ENCODE measurements around the gene TMEM240. TPM values are rescaled to one million over a fixed set of nuclear protein-coding genes. Genes with fewer than 3 reads are reported as not detected.
A peak's percentile ranks its signal among the peaks of the same experiment; 100 is the strongest.
"Not testable (repeated sequence)": the region's sequence is repeated elsewhere in the genome, so short reads cannot be mapped to it uniquely, and the experiment has no call there.

The TMEM240 gene
- total RNA-seq, 1 donor from 2014 or later, result 7.5 TPM

DNA sequence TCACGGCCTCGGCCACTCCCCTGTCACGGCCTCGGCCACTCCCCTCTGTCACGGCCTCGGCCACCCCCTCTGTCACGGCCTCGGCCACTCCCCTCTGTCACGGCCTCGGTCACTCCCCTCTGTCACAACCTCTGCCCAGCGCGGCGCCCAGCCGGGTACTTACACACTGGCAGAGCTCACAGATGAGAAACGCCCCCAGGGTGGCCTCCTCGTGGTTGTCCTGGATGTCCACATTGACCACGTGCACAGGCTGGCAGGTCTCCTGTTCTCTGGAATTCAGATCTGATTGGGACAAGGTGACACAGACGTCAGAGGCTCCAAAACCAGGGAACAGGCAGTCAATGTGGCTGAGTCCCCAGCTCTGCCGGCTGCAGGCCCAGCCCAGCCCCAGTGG lies 3.3 kb upstream of the TMEM240 start:
- DNase-seq (peak; percentile 90), ATAC-seq (ENCODE audit: poor library complexity) (peak; percentile 72)
- intact Hi-C loops (cut with DNase I), result no loop called here

DNA sequence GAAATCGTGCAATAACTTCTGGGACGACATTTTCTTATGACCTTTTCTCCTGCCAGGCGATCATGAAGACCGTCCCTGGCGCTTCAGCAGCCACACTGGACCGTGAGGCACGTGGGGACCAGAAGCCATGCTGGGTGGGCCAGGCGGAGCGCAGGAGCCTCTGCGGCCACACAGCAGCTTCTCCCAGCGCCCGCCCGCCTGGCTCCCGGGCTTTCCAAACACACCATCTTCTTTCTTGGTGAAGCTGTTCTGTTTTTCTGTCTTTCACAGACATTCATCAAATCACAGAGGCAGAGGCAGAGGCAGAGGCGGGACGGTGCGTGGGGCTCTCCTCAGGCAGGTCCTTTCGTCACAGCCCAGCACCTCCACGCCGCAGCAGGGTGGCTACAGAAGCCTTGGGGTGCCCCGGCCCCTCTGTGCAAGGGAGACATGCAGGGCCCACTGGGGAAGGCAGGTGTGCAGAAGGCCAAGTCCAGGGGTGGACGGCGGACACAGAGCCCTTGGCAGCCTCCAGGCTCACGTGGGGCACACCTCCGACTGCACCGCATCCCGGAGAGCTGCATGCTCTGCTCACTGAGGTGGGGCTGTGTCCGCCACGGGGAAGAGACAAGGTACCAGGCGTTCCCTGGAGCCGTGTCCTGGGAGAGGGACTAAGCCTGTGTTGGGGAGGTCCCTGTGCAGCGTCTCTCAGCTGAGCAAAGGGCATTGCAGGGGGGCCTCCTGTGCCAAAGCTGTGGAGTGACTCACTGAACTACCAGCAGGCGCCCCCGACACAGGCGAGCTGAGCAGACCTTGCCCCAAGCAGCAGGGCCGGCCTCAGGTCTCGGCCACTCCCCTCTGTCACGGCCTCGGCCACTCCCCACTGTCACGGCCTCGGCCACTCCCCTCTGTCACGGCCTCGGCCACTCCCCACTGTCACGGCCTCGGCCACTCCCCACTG lies 2.6 kb upstream of the TMEM240 start:
- ATAC-seq (ENCODE audit: poor library complexity) (peak; percentile 18), DNase-seq (peak; percentile 47)
- intact Hi-C loops (cut with DNase I), result no loop called here

DNA sequence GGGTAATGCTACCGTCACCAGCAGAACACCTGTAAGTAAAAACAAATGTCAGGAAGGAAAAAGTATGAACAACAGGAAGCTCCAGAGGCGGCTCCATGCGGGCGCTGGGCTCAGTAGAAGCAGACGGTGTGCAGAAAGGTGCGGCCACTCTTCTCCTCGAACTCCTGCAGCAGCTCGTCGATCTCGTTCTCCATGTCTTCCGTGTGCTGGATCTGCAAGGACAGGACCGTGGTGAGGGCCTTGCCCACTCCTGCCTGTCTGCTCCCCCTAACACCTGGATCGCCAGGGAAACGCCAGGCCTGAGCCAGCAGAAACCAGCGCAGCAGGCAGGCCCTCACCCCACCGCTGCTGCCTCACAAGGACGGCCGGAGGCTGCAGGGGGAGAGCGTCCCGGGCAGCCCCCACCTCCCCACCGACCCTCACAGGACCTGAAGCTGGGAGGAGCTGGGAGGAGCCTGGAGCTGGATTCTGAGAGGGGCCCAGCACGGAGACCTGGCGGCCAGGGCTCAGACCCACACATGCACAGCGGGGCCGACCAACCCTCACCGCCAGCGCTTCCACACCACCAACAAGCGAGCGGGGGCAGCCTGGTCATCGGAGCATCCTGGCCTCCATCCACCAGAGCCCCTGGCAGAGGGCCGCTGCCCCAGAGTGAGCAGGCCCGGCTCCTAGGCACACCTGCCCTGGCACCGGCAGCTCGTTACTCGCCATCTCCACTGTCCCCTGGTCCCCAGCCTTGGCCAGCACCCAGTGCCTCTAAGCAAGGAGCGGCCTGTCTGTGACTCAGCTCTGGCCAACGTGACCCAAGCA lies 1.7 kb upstream of the TMEM240 start:
- ATAC-seq (ENCODE audit: poor library complexity) (no peak), DNase-seq (peak; percentile 36)
- intact Hi-C loops (cut with DNase I), result no loop called here

DNA sequence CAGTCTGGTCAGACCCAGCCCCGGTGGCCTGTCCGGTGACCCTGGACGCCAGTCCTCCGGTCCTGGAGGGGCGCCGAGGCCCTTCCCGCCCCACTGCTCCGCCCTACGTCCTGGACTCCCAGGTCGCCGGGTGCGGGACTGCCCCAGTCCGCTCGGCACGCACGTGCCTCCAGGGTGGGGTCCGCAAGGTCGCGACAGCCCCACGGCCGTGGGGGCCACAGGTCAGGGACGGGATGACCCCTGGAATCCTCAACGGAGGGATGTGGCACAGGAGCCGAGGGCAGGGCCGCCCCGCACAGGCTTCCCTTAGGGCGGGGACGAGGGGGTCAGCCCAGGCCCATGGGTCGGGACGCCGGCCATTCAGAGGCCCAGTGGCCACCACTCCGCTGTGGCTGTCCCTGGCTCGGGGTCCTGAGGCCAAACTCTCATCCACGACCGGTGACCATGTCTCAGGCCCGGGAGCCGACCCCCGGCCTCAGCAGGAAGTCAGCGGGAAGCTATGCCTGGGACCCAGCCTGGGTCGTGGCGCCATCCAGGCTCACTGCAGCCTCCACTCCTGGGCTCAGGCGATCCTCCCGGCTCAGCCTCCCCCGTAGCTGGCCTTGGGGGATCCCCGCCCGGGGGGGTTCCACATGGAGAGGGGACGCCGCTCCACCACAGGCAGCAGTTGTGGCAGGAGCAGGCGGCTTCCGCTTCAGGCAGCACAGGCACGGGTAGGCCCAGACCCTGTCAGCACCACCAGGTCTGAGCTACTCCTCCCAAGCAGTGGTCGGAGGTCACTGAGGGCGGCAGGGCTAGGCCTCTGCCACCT lies 599 bp upstream of the TMEM240 start:
- ATAC-seq (ENCODE audit: poor library complexity), result peak; percentile 1
- intact Hi-C loops (cut with DNase I), result no loop called here
- DNase-seq, result no peak

DNA sequence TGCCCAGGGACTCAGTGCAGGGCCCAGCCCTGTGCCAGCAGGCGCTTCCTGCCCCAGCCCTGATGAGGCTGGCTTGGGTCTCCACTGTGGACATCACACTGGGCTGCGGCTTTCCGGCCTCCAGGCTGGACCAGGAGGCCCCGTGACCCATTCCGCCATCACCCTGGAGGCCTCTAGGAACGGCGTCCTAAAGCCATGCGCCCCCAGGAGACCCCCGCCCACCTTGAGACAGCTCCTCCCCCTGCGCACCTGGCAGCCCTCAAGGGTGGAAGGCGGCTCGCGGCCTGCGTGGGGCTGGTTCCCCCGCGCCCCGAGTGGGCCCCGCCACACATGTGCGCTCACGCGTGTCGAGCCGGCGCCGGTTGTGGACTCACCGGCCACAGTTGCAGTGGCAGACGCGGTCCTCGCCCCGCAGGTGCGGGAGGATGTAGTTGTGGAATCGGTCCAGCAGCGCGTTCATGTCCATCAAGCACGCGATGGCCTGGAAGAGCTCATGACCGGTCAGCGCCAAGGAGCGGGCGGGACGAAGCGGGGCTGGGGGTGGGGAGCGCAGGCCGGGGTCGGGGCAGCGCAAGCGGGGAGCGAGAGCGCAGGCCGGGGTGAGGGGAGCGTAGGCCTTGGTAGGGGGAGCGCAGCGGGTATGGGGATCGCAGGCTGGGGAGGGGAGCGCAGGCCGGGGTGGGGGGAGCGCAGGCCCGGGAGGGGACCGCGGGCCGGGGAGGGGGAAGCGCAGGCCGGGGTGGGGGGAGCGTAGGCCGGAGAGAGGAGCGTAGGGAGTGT lies 924 bp downstream of the TMEM240 start:
- DNase-seq (peak; percentile 63), ATAC-seq (ENCODE audit: poor library complexity) (no peak)
- intact Hi-C loops (cut with DNase I), result no loop called here

DNA sequence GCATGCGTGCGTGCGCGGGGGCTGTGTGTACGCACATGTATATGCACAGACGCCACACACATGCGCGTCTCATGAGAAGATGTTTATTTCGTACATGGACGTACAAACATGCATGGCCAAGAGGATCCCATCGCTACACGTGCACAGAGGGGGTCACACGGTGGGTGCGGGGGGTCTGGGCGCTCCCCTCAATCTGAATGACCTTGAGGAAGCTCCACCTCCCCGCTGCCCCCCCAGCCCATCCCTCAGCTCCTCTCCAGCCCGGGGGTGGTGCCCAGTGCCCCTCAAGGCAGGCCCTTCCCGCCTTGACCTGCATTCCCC lies 1.5 kb downstream of the TMEM240 start:
- no peak for DNase-seq
- no peak for ATAC-seq (ENCODE audit: poor library complexity)
- intact Hi-C loops (cut with DNase I), result no loop called here

DNA sequence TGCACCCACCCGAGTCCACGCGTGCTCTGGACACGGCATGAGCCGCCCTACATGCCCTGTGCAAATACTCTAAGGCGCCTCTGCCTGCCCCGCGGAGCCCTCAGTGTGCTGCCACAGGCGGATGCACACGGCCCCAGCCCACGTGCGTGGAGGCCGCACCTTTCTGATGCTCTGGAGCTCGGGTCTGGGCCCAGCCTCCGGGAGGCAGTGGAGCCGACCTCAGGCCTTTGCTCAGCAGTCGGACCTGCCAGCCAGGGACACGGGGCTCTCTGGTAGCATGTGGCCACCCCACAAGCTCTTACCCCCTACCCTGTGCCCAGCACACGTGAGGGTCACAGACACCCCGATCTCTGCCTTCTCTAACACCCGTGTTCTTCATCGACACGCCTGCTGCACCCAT lies 2.1 kb downstream of the TMEM240 start:
- ATAC-seq (ENCODE audit: poor library complexity) (no peak), DNase-seq (no peak)
- intact Hi-C loops (cut with DNase I), result no loop called here

DNA sequence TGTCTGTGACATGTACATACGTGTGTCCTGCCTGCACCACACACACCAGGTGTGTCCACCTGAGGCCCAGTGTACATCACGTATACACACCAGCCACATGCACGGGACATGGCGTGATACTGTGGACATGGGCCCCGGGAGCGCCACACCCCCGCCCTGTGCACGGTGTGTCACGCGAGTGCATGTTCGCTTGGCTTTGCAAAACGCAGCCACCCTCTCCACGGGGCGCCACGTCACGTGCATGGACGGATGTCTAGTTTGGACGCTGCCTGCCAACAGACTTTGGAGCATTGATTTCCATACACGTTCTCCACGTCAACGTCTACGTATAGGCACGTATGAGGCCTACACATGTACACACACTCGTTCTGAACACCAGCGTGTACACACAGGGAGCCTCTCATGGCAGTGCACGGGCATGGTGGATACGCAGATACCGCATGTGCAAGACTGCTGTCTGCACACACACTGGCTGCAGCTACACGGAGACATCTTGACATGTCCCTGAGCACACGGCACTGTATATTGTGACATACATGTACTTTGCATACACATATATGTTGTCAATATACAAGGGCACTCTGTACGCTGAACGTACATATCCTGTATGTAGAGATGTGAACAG lies 2.7 kb downstream of the TMEM240 start:
- ATAC-seq (ENCODE audit: poor library complexity) (no peak), DNase-seq (no peak)
- intact Hi-C loops (cut with DNase I), result no loop called here

DNA sequence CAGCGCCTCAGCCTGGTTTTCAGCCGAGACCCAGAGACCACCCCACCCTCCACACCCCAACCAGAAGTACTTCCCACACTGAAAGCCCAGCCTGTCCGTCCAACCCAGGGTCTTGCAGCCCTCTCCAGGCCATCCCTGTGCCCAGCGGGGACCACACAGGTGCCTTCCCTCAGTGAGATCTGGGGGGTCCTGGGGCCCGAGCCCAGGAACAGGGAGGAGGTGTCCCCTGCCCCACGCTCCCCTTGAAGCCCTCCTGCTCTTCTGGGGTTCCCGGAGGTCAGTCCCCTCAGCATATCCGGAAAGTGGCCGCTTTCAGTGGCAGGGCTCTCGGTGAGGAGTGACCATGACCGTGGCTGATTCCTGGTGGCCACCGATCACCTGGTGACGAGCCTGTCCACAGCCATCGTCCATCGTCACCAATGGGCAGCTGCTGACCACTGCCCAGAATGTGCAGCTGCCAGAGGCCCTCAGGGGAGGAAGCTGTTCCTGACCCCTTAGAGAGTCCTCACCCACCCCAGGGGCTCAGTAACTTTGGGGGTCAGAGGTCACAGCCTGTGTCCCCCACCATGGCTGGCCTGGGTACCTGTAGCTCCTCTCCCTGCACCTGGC lies 3.4 kb downstream of the TMEM240 start:
- DNase-seq (no peak), ATAC-seq (ENCODE audit: poor library complexity) (no peak)
- intact Hi-C loops (cut with DNase I), result no loop called here

DNA sequence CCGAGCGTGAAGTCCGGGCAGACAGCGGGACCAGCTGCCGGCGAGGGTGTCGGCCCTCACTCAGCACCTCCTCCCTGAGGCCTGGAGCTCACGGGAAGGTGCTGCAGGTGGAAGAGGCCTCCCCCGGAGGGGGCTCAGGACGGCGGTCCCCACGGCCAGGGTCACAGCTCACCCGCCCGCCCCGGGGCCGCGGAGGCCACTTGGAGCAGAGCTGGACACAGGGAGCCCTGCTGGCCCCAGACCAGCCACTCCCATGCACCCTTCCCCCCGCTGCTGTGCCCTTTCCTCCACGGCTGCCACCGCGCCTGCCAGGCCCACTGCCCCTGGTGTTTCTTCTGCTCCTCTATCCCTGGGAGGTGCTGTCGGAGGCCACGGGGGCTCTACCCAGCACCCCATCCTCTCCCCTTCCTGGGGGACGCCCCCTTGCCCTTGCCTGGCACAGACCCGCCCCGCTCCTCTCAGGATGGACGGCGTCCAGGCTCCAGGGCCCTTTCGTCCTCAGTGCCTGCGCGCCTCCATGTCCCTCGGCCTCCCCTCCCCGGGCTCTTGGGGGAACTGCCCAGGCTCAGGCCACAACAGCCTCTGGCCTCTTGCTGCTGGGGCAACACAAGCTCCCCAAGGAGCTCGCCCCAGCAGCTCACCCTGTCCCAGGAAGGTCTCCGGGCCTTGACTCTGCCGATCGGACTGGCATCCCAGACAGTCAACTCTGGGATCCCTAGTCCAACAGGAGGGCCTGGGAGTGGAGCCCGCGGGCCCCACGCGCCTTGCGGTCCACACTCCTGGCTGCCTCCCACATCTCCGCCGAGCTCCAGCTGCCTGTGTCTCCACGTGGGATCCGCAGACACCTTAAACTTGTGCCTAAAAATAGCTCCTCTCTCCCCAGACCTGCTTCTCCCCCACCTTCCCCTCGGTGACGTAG lies 4.1 kb downstream of the TMEM240 start:
- intact Hi-C loops (cut with DNase I), result no loop called here
- no peak for DNase-seq
- no peak for ATAC-seq (ENCODE audit: poor library complexity)

DNA sequence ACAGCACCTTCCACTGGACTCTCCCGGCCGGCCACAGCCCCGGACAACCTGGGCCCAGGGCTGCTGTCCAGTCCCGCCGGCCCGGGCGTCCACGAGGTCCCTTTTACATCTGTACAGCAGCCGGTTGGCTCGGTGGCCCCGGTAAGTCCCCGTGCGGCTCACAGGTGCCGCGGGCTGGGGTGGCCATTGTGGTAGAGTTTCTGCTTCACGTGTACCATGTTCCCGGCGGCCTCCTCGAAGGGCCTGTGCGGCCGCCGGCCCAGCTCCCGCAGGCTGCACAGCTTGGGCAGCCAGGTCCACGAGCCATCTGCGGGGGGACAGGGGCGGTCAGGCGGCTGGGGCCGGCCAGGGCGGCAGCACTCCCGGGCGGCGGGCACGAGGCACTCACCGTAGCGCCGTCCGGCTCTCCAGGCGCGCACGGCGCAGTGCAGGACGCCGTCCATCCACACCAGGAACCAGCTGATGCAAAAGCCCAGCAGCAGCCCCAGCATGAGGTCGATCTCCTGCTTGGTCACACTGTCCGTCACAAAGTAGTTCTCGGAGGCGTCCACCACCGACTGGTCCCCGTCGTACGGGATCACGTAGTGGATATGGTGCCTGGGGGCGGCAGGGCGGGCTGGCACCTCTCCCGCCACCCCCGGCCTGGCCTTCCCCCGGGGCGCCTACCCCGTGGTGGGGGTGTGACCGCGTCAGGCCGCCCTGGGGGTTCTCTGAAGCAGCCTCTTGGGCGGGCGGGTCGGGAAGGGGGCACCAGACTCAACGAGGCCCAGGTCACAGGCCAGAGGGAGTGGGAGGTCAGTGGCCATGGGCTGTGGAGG lies 5.0 kb downstream of the TMEM240 start:
- intact Hi-C loops (cut with DNase I), result no loop called here
- no peak for ATAC-seq (ENCODE audit: poor library complexity)

DNA sequence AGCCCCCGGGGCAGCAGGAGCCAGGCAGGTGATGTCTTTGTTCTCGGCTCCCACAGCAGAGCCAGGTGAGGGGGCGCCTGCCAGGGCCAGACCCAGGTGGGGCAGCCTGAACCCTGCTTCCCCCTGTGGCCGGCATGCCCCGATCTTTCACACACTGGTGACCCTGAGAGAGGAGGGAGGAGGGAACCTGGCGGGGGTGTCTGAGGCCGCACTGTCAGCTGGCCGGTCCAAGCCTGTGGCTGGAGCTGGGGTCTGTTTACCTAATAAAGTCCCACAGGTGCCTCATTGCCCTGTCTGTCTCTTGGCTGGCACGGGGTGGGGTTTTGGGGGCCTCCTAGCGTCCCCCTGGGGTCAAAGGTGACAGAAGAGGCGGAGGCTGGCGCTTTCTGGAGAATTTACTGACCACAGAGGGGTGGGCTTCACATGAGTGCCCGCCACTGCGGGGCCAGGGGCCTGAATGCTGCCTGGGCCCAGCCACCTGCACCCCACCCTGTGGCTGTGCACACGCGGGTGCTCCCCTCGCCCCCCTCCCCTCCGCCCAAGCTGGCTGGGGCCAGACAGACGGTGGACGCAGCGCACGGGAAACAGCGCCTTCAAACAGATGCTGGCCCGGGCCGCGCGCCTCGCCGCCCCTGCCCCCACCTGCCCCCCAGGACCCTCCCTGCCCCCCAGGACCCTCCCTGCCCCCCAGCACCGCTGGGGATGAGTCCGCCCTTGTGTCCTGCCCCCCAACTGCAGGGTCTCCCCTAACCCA lies 5.8 kb downstream of the TMEM240 start:
- intact Hi-C loops (cut with DNase I), result no loop called here
- DNase-seq (no peak), ATAC-seq (ENCODE audit: poor library complexity) (no peak)

More for the DNA sequence above, 5.0 kb downstream of the TMEM240 start:
- DNase-seq, result no peak

DNA sequence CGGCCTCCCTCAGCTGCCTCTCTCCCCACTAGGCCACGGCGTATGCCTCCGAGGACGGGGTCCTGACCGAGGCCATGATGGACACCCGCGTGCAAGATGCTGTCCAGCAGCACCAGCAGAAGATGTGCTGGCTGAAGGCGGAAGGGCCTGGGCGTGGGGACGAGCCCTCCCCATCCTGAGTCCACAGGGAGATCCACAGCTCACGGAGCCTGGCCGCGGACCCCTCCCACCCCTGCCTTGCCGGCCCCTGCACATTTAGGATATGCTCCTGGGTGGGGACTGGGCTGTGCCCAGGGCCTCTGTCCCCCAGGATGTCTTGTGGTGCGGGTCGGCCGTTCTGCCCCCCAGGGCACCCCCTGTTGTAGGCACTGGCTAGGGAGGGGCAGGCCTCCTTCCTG lies 6.5 kb downstream of the TMEM240 start:
- ATAC-seq (ENCODE audit: poor library complexity); intact Hi-C loops (cut with DNase I); DNase-seq: not testable (repeated sequence)

DNA sequence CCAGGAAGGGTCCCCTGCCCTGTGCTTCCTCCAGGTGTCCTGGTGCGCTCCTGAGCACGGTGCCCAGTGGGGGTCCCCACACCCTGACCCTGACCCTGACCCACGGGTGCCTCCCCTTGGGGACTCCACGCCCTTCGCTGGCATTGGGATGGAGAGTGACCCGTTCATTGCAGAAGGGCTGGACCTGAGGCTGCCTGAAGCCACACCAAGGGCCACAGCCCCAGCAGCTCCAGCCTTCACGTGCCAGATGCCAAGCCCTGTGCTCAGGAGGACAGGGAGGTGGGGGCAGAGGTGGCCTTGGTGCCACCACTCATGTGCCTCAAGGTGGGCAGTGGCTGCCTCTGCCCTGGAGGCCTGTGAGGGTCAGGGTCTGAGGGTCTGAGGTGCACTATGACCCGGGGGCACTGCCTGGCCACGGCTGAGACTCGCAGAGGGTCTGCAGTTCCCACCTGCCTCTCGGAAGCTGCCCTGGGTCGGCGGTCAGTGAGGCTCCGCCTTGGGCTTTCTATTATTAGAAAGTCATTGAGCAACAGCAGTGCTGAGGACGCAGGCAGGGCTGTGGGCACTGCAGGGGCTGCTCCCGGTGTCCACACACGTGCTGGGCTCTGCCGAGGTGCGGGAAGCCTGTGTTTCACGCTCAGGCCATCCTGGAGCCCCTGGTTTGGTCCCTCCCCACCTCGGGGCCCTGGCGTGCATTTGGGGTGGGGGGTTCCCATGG lies 7.1 kb downstream of the TMEM240 start:
- DNase-seq; intact Hi-C loops (cut with DNase I): not testable (repeated sequence)
- ATAC-seq (ENCODE audit: poor library complexity), result peak; percentile 77

Data from Right ventricle myocardium superior (tissue), 1 donor.